ENCODE results near the gene TMEM138.

- TF ChIP-seq USF2 (IDR thresholded peaks at IDR 0.05; ENCODE audit: low read depth, low read length) (no peak), USF2 (CRISPR knock-in tag; IDR thresholded peaks at IDR 0.05; ENCODE audit: borderline replicate concordance) (no peak), ZKSCAN1 (IDR thresholded peaks at IDR 0.05; ENCODE audit: low read length) (no peak), SMC3 (IDR thresholded peaks at IDR 0.05; ENCODE audit: low read length) (no peak), BRCA1 (CRISPR knock-in tag; IDR thresholded peaks at IDR 0.05) (no peak), JUNB (CRISPR knock-in tag; IDR thresholded peaks at IDR 0.05; ENCODE audit: borderline replicate concordance) (no peak), CTCF (CRISPR knock-in tag; IDR thresholded peaks at IDR 0.05) (no peak), MAZ (IDR thresholded peaks at IDR 0.05; ENCODE audit: borderline replicate concordance, low read depth, low read length) (no peak), MAZ (CRISPR knock-in tag; IDR thresholded peaks at IDR 0.05; ENCODE audit: low read depth) (no peak)
Observed at GRCh38 chr11:61331651-61332050, 30.5 kb upstream of the TMEM138 start.
